PC-9 (cell line): Measurements from ENCODE around the gene MINPP1. TPM values are rescaled to one million over a fixed set of nuclear protein-coding genes. Genes with fewer than 3 reads are reported as not detected.

Experiments
- BruUV-seq: library from RNA; stranded (reverse); fragments of 400-500 nt; replicated peaks from 2 replicates; lab custom pipeline; 2021; lab: Mats Ljungman, UMichigan
- CTCF ChIA-PET: fragments of 300-600 bp; sonication (Branson Sonifier 250); formaldehyde crosslinking; loops from one replicate; lab custom pipeline; 2022; ENCODE audit warnings: antibody characterized with exemption; lab: Charles Lee
- POLR2A ChIA-PET: fragments of 300-600 bp; sonication (Branson Sonifier 250); formaldehyde crosslinking; loops from one replicate; lab custom pipeline; 2022; ENCODE audit warnings: antibody characterized with exemption; ENCODE audit not compliant: unreplicated experiment; lab: Charles Lee
- DNase-seq, 2 experiments: peaks; one replicate each; pipeline versions ENCODE4 v3.0.0 to v3.0.0-alpha.2; 2015 to 2022; ENCODE audit warnings: mixed read lengths in 1 of 2
- H2AFZ ChIP-seq: fragments of 200-600 bp; sonication (generic); 2 replicates; pipeline ENCODE4 v1.8.1; 2017; ENCODE audit warnings: antibody characterized with exemption
- H3F3A ChIP-seq: fragments of 200-600 bp; sonication (generic); 2 replicates; pipeline ENCODE4 v1.8.1; 2017; ENCODE audit warnings: antibody characterized with exemption, mild to moderate bottlenecking, low read depth; ENCODE audit not compliant: insufficient read depth
- H3K27ac ChIP-seq: fragments of 200-600 bp; sonication (generic); 2 replicates; pipeline ENCODE4 v1.6.1; 2016; ENCODE audit warnings: mixed run types
- H3K27me3 ChIP-seq: fragments of 200-600 bp; sonication (generic); 2 replicates; pipeline ENCODE4 v1.6.1; 2016; ENCODE audit warnings: low read depth, mixed run types; ENCODE audit not compliant: insufficient read depth
- H3K36me3 ChIP-seq: fragments of 200-600 bp; sonication (generic); 2 replicates; pipeline ENCODE4 v1.6.1; 2016; ENCODE audit warnings: low read depth, mixed run types
- H3K4me1 ChIP-seq: fragments of 200-600 bp; sonication (generic); replicated peaks from 2 replicates; pipeline ENCODE4 v1.6.1; 2016; ENCODE audit warnings: mixed run types; ENCODE audit not compliant: insufficient read depth
- H3K4me2 ChIP-seq: fragments of 200-600 bp; sonication (generic); 2 replicates; pipeline ENCODE4 v1.6.1; 2017; ENCODE audit warnings: mixed run types
- H3K4me3 ChIP-seq: fragments of 200-600 bp; sonication (generic); 2 replicates; pipeline ENCODE4 v1.6.1; 2016; ENCODE audit warnings: mixed run types
- H3K79me2 ChIP-seq: fragments of 200-600 bp; sonication (generic); 2 replicates; pipeline ENCODE4 v1.6.1; 2017; ENCODE audit warnings: low read depth, mixed run types
- H3K9me2 ChIP-seq: fragments of 200-600 bp; sonication (generic); 2 replicates; pipeline ENCODE4 v1.8.1; 2017; ENCODE audit warnings: mild to moderate bottlenecking; ENCODE audit not compliant: insufficient read depth
- H3K9me3 ChIP-seq: fragments of 200-600 bp; sonication (generic); 2 replicates; pipeline ENCODE4 v1.8.1; 2016; ENCODE audit warnings: low read depth; ENCODE audit not compliant: insufficient read depth
- H4K20me1 ChIP-seq: fragments of 200-600 bp; sonication (generic); 2 replicates; pipeline ENCODE4 v1.8.1; 2017; ENCODE audit not compliant: insufficient read depth
- CTCF ChIP-seq: fragments of 200-600 bp; sonication (generic); conservative IDR thresholded peaks from 2 replicates; pipeline ENCODE4 v1.6.1; 2017; ENCODE audit warnings: mixed run types, antibody characterized with exemption, mild to moderate bottlenecking, moderate library complexity
- EZH2 ChIP-seq: fragments of 200-600 bp; sonication (generic); IDR thresholded peaks from 2 replicates; pipeline ENCODE4 v1.8.0; 2017; ENCODE audit warnings: antibody characterized with exemption, low read depth
- intact Hi-C: fragments of 100-400 bp; cut with micrococcal nuclease; formaldehyde crosslinking; loops from one replicate; pipeline ENCODE4 v1.10.0; 2022; ENCODE audit not compliant: unreplicated experiment
- total RNA-seq: library from RNA; stranded (reverse); gene quantifications from 2 replicates; pipeline ENCODE4 v1.2.3, GENCODE V29; 2021

The MINPP1 gene
- total RNA-seq, 1 experiment from 2014 or later = 14.4 TPM

GRCh38 chr10:87578160-87578841 is 73.6 kb downstream of the MINPP1 start:
- no peaks in the 10 kb centered on the region for H3F3A ChIP-seq
- TF ChIP-seq CTCF (no peak), EZH2 (no peak)
- H3K9me3 ChIP-seq = no peaks in the 10 kb centered on the region
- H2AFZ ChIP-seq = no peak overlapping the region
- H3K27me3 ChIP-seq = no peaks in the 10 kb centered on the region
- H3K27ac ChIP-seq = no peak overlapping the region
- no TSS peak for BruUV-seq
- H3K4me1 ChIP-seq = no peaks in the 10 kb centered on the region
- H4K20me1 ChIP-seq = no peaks in the 10 kb centered on the region
- ChIA-PET POLR2A (no interaction called here), CTCF (no interaction called here)
- H3K9me2 ChIP-seq = no peaks in the 10 kb centered on the region
- intact Hi-C loops = no loop called here
- H3K36me3 ChIP-seq = no peaks in the 10 kb centered on the region
- no peak for DNase-seq
- H3K4me2 ChIP-seq = no peak overlapping the region
- no peaks in the 10 kb centered on the region for H3K79me2 ChIP-seq
- no peak overlapping the region for H3K4me3 ChIP-seq

- H3K27me3 ChIP-seq = no peaks in the 10 kb centered on the region
- CTCF ChIA-PET = no interaction called here
- no peaks in the 10 kb centered on the region for H3K9me2 ChIP-seq
- no peak overlapping the region for H2AFZ ChIP-seq
- no peak overlapping the region for H3K27ac ChIP-seq
- H3K4me1 ChIP-seq = no peaks in the 10 kb centered on the region
- H4K20me1 ChIP-seq = no peaks in the 10 kb centered on the region
- TF ChIP-seq CTCF (no peak), EZH2 (no peak)
- no peaks in the 10 kb centered on the region for H3K9me3 ChIP-seq
- H3F3A ChIP-seq = no peaks in the 10 kb centered on the region
- POLR2A ChIA-PET = no interaction called here
- no TSS peak for BruUV-seq
- intact Hi-C loops = no loop called here
- H3K79me2 ChIP-seq = no peaks in the 10 kb centered on the region
- H3K4me3 ChIP-seq = no peak overlapping the region
- DNase-seq = no peak
- H3K4me2 ChIP-seq = no peak overlapping the region
- no peaks in the 10 kb centered on the region for H3K36me3 ChIP-seq
These were observed 74.2 kb downstream of the MINPP1 start for GRCh38 chr10:87578842-87579401.

- Histone ChIP-seq H3F3A (no peaks in the 10 kb centered on the region), H3K9me2 (no peaks in the 10 kb centered on the region), H3K9me3 (no peaks in the 10 kb centered on the region), H3K4me2 (no peak overlapping the region), H3K79me2 (no peaks in the 10 kb centered on the region), H2AFZ (no peak overlapping the region), H3K4me3 (no peak overlapping the region), H3K27ac (no peak overlapping the region), H3K4me1 (no peaks in the 10 kb centered on the region), H4K20me1 (no peaks in the 10 kb centered on the region), H3K27me3 (no peaks in the 10 kb centered on the region), H3K36me3 (no peaks in the 10 kb centered on the region)
- DNase-seq = no peak
- BruUV-seq = no TSS peak
- ChIA-PET CTCF (no interaction called here), POLR2A (no interaction called here)
- TF ChIP-seq CTCF (no peak), EZH2 (no peak)
- intact Hi-C loops = no loop called here
These were observed 74.9 kb downstream of the MINPP1 start for GRCh38 chr10:87579563-87579962.
